ENCODE data around the gene URI1. TPM values are rescaled to one million over a fixed set of nuclear protein-coding genes. Genes with fewer than 3 reads are reported as not detected.

URI1 gene
- total RNA-seq, 1 donor from 2014 or later, result 45.1 TPM

DNA sequence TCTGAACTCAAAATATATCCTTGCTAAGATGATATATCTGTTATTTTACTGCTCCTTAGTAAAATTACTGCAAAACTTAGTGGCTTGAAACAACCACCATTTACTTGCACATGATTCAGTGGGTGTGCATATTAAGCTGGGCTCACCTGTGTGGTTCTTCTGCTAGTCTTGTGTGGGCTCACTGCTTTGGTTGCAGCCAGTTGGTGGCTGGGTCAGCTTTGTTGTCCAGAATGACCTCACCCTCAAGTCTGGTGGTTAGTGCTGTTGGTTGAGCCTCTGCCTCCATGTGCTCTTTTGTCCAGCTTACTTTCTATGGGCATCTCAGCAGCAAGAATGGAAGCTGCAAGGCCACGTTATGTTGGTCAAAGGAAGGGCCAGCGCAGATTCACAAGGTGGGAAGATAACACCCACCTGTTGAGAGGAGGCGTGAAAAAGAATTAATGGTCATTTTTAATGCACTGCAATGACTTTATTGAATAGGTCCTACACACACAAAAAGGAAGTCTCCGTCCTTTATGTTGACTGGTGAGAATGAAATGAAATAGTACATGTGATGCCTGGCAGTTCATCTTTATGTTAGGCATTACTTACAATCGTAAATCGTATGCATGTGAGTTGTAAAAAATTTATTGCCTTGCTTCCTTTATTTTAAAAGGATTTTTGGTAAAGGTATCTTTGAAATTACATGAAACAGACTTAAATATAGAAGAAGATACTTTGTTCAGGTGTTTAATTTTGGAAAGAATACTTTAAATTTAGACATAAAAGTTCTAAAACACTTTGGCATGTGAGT lies 34.3 kb downstream of the URI1 start:
- no peaks in the 10 kb centered on the region for H3K36me3 ChIP-seq
- no peak overlapping the region for H3K27ac ChIP-seq
- TF ChIP-seq, protein P1, sequence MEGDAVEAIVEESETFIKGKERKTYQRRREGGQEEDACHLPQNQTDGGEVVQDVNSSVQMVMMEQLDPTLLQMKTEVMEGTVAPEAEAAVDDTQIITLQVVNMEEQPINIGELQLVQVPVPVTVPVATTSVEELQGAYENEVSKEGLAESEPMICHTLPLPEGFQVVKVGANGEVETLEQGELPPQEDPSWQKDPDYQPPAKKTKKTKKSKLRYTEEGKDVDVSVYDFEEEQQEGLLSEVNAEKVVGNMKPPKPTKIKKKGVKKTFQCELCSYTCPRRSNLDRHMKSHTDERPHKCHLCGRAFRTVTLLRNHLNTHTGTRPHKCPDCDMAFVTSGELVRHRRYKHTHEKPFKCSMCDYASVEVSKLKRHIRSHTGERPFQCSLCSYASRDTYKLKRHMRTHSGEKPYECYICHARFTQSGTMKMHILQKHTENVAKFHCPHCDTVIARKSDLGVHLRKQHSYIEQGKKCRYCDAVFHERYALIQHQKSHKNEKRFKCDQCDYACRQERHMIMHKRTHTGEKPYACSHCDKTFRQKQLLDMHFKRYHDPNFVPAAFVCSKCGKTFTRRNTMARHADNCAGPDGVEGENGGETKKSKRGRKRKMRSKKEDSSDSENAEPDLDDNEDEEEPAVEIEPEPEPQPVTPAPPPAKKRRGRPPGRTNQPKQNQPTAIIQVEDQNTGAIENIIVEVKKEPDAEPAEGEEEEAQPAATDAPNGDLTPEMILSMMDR (IDR thresholded peaks at IDR 0.05), result no peak
- no peaks in the 10 kb centered on the region for H3K27me3 ChIP-seq
- no peak for DNase-seq
- H3K9me3 ChIP-seq, result no peaks in the 10 kb centered on the region
- ATAC-seq, result no peak
- intact Hi-C loops (cut with DNase I), result no loop called here
- no peak overlapping the region for H3K4me3 ChIP-seq
- H3K4me1 ChIP-seq, result peaks cover 11% of the 10 kb centered on the region

GRCh38 chr19:29978080-29978479 lies 36.0 kb downstream of the URI1 start:
- TF ChIP-seq, protein P1 (IDR thresholded peaks at IDR 0.05), result no peak

DNA sequence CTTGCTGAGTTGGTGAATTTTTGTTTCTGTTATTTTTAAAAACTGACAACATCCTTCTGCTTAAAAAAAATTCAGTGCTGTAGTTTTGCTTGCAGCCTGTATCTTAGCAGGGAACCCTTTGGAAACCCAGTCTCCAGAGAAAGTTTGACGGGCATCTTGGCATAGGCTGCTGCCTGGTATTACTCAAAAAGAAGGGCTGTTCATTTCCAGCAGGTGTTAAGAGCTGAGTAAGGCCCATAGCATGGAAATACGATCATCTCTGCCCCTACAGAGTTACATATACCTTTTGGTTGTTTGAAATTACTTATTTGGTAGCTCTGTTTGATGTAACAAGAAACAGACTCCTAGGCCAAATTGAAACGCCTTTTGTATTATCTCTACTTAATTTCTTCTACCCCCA lies 41.5 kb downstream of the URI1 start:
- no peak for ATAC-seq
- Histone ChIP-seq H3K27me3 (no peaks in the 10 kb centered on the region), H3K9me3 (no peaks in the 10 kb centered on the region), H3K36me3 (peaks cover 4% of the 10 kb centered on the region), H3K27ac (no peak overlapping the region), H3K4me3 (no peak overlapping the region), H3K4me1 (peaks cover 2% of the 10 kb centered on the region)
- no peak for DNase-seq
- TF ChIP-seq, protein P1 (IDR thresholded peaks at IDR 0.05), result no peak
- intact Hi-C loops (cut with DNase I), result no loop called here

More at GRCh38 chr19:29978080-29978479, 36.0 kb downstream of the URI1 start:
- Histone ChIP-seq H3K36me3 (no peaks in the 10 kb centered on the region), H3K4me1 (peaks cover 6% of the 10 kb centered on the region), H3K27ac (no peak overlapping the region), H3K4me3 (no peak overlapping the region), H3K9me3 (no peaks in the 10 kb centered on the region), H3K27me3 (no peaks in the 10 kb centered on the region)
- intact Hi-C loops (cut with DNase I), result no loop called here
- ATAC-seq, result no peak
- DNase-seq, result no peak

DNA sequence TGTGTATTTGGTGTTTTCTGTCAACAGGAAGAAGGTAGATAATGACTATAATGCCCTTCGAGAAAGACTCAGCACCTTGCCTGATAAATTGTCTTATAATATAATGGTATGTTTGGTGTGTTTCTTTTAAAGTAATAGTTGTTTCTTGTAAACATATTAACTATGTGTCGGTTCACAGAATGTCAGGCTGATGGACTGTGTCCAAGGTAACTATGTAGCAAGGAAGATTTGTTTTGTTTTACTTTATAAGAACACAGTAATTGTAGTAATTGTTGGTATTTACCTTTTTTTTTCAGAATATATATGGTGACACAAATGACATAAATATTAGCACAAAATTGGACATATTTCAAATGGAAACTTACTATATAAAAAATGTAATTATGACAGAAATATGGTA lies 43.2 kb downstream of the URI1 start:
- Histone ChIP-seq H3K4me1 (no peaks in the 10 kb centered on the region), H3K9me3 (no peaks in the 10 kb centered on the region), H3K4me3 (no peak overlapping the region), H3K27me3 (no peaks in the 10 kb centered on the region), H3K36me3 (peaks cover 4% of the 10 kb centered on the region), H3K27ac (no peak overlapping the region)
- ATAC-seq, result no peak
- TF ChIP-seq, protein P1 (IDR thresholded peaks at IDR 0.05), result no peak
- DNase-seq, result no peak
- intact Hi-C loops (cut with DNase I), result no loop called here

- DNase-seq (no peak), ATAC-seq (no peak)
- no peaks in the 10 kb centered on the region for H3K9me3 ChIP-seq
- intact Hi-C loops (cut with DNase I), result no loop called here
- no peaks in the 10 kb centered on the region for H3K4me1 ChIP-seq
- TF ChIP-seq, protein P1 (IDR thresholded peaks at IDR 0.05), result no peak
- H3K4me3 ChIP-seq, result no peak overlapping the region
- H3K36me3 ChIP-seq, result peaks cover 4% of the 10 kb centered on the region
- no peak overlapping the region for H3K27ac ChIP-seq
- no peaks in the 10 kb centered on the region for H3K27me3 ChIP-seq
These were observed 46.3 kb downstream of the URI1 start for GRCh38 chr19:29988351-29988750.
